Measurements from ENCODE around the gene YIPF5. TPM values are rescaled to one million over a fixed set of nuclear protein-coding genes. Genes with fewer than 3 reads are reported as not detected.

The YIPF5 gene
- total RNA-seq, 2 experiments from 2014 or later: 57.6 to 64.8 TPM

GRCh38 chr5:144192661-144193060 lies 22.2 kb upstream of the YIPF5 start:
- CTCF ChIA-PET: interaction anchor here (0.7 to 2.3 kb wide), 9 partner anchors 11 to 789 kb away, joined by 3 to 12 read pairs (median 6); partner anchors contain the start of genes KCTD16, NR3C1 and YIPF5

GRCh38 chr5:144191998-144192397 lies 21.5 kb upstream of the YIPF5 start:
- peak; percentile 72 for TF ChIP-seq CTCF (IDR thresholded peaks at IDR 0.05)
- Mint-ChIP-seq H3K4me3 (no peak overlapping the region), H3K27me3 (no peaks in the 10 kb centered on the region), H3K27ac (no peak overlapping the region), H3K9me3 (no peaks in the 10 kb centered on the region), H3K4me1 (ENCODE audit: low read depth) (peaks cover 37% of the 10 kb centered on the region), H3K36me3 (ENCODE audit: low read depth) (no peaks in the 10 kb centered on the region)
- DNase-seq: peak in 5 of 14 experiments; percentile 19 to 92 (median 91)
- H3K27ac ChIP-seq (ENCODE audit: low read depth in 1 of 2, low read length in 2 of 2): peak overlapping the region; percentile 84 to 90
- H3K4me3 ChIP-seq (ENCODE audit: low read length): peak overlapping the region; percentile 11
- H3K9me3 ChIP-seq (ENCODE audit: control insufficient read depth in 1 of 2, insufficient read depth in 1 of 2, low read length in 2 of 2): no peaks in the 10 kb centered on the region
- peaks cover 42% of the 10 kb centered on the region for H3K4me1 ChIP-seq (ENCODE audit: insufficient read depth, low read length)
- intact Hi-C loops (cut with DNase I, micrococcal nuclease): loop anchor here (1.0 to 10.0 kb wide), 7 partner anchors 22 to 1270 kb away; partner anchors contain the start of genes KCTD16 (in 1 of the 2) and YIPF5 (in 1 of the 2)
- ChIA-PET POLR2A (interaction anchor here (1.3 to 7.9 kb wide), 4 partner anchors 20 to 1189 kb away, joined by 4 to 115 read pairs (median 17); partner anchors contain the start of genes KCTD16, NR3C1 and YIPF5), CTCF (interaction anchor here (0.7 to 2.3 kb wide), 15 partner anchors 10 to 1189 kb away, joined by 3 to 12 read pairs (median 5); partner anchors contain the start of genes KCTD16 and YIPF5)
- H3K27me3 ChIP-seq (ENCODE audit: control insufficient read depth in 1 of 2, insufficient read depth in 2 of 2, low read length in 2 of 2): no peaks in the 10 kb centered on the region
- no peaks in the 10 kb centered on the region for H3K36me3 ChIP-seq (ENCODE audit: insufficient read depth, low read length)
- ATAC-seq (ENCODE audit: poor library complexity): peak; percentile 39

More at GRCh38 chr5:144192661-144193060, 22.2 kb upstream of the YIPF5 start:
- Histone ChIP-seq H3K36me3 (ENCODE audit: insufficient read depth, low read length) (no peaks in the 10 kb centered on the region), H3K4me1 (ENCODE audit: insufficient read depth, low read length) (peaks cover 42% of the 10 kb centered on the region), H3K9me3 (ENCODE audit: control insufficient read depth in 1 of 2, insufficient read depth in 1 of 2, low read length in 2 of 2) (no peaks in the 10 kb centered on the region), H3K27me3 (ENCODE audit: control insufficient read depth in 1 of 2, insufficient read depth in 2 of 2, low read length in 2 of 2) (no peaks in the 10 kb centered on the region), H3K27ac (ENCODE audit: low read depth in 1 of 2, low read length in 2 of 2) (no peak overlapping the region), H3K4me3 (ENCODE audit: low read length) (no peak overlapping the region)
- intact Hi-C loops (cut with DNase I, micrococcal nuclease): loop anchor here (1.0 to 10.0 kb wide), 7 partner anchors 22 to 1270 kb away; partner anchors contain the start of genes KCTD16 (in 1 of the 2) and YIPF5 (in 1 of the 2)
- peaks cover 30% of the 10 kb centered on the region for H3K4me1 Mint-ChIP-seq (ENCODE audit: low read depth)
- H3K36me3 Mint-ChIP-seq (ENCODE audit: low read depth): no peaks in the 10 kb centered on the region
- H3K9me3 Mint-ChIP-seq: no peaks in the 10 kb centered on the region
- DNase-seq (no peak), ATAC-seq (ENCODE audit: poor library complexity) (no peak)
- POLR2A ChIA-PET: interaction anchor here (1.7 to 7.9 kb wide), 3 partner anchors 21 to 1190 kb away, joined by 4 to 115 read pairs (median 30); partner anchors contain the start of genes KCTD16, NR3C1 and YIPF5
- H3K27ac Mint-ChIP-seq: no peak overlapping the region
- no peak overlapping the region for H3K4me3 Mint-ChIP-seq
- H3K27me3 Mint-ChIP-seq: no peaks in the 10 kb centered on the region
- TF ChIP-seq CTCF (IDR thresholded peaks at IDR 0.05): no peak

- ATAC-seq (ENCODE audit: poor library complexity) (no peak), DNase-seq (no peak)
- ChIA-PET POLR2A (interaction anchor here (1.3 to 7.9 kb wide), 4 partner anchors 20 to 1189 kb away, joined by 4 to 115 read pairs (median 17); partner anchors contain the start of genes KCTD16, NR3C1 and YIPF5), CTCF (interaction anchor here (0.7 to 2.3 kb wide), 14 partner anchors 10 to 1189 kb away, joined by 3 to 12 read pairs (median 5); partner anchors contain the start of genes KCTD16 and YIPF5)
- Histone ChIP-seq H3K4me1 (ENCODE audit: insufficient read depth, low read length) (peaks cover 42% of the 10 kb centered on the region), H3K4me3 (ENCODE audit: low read length) (peak overlapping the region; percentile 11), H3K27ac (ENCODE audit: low read depth in 1 of 2, low read length in 2 of 2) (peak overlapping the region; percentile 84 to 90), H3K27me3 (ENCODE audit: control insufficient read depth in 1 of 2, insufficient read depth in 2 of 2, low read length in 2 of 2) (no peaks in the 10 kb centered on the region), H3K9me3 (ENCODE audit: control insufficient read depth in 1 of 2, insufficient read depth in 1 of 2, low read length in 2 of 2) (no peaks in the 10 kb centered on the region), H3K36me3 (ENCODE audit: insufficient read depth, low read length) (no peaks in the 10 kb centered on the region)
- no peaks in the 10 kb centered on the region for H3K36me3 Mint-ChIP-seq (ENCODE audit: low read depth)
- H3K27ac Mint-ChIP-seq: no peak overlapping the region
- intact Hi-C loops (cut with DNase I, micrococcal nuclease): loop anchor here in 1 of 2 experiments (5.0 to 10.0 kb wide), 5 partner anchors 224 to 1269 kb away; no protein-coding TSS in a partner anchor
- TF ChIP-seq CTCF (IDR thresholded peaks at IDR 0.05): no peak
- H3K9me3 Mint-ChIP-seq: no peaks in the 10 kb centered on the region
- no peaks in the 10 kb centered on the region for H3K27me3 Mint-ChIP-seq
- H3K4me3 Mint-ChIP-seq: peak overlapping the region; percentile 62
- peaks cover 41% of the 10 kb centered on the region for H3K4me1 Mint-ChIP-seq (ENCODE audit: low read depth)
These were observed 21.1 kb upstream of the YIPF5 start for GRCh38 chr5:144191531-144191930.

Data from CD4-positive, alpha-beta T cell (primary cell).